HuH-7 (cell line): Measurements from ENCODE around the gene ZNF518A.

Experiments used
- DNase-seq: peaks from one replicate; pipeline ENCODE4 v3.0.0; 2011; ENCODE audit warnings: low spot score

ZNF518A gene, protein sequence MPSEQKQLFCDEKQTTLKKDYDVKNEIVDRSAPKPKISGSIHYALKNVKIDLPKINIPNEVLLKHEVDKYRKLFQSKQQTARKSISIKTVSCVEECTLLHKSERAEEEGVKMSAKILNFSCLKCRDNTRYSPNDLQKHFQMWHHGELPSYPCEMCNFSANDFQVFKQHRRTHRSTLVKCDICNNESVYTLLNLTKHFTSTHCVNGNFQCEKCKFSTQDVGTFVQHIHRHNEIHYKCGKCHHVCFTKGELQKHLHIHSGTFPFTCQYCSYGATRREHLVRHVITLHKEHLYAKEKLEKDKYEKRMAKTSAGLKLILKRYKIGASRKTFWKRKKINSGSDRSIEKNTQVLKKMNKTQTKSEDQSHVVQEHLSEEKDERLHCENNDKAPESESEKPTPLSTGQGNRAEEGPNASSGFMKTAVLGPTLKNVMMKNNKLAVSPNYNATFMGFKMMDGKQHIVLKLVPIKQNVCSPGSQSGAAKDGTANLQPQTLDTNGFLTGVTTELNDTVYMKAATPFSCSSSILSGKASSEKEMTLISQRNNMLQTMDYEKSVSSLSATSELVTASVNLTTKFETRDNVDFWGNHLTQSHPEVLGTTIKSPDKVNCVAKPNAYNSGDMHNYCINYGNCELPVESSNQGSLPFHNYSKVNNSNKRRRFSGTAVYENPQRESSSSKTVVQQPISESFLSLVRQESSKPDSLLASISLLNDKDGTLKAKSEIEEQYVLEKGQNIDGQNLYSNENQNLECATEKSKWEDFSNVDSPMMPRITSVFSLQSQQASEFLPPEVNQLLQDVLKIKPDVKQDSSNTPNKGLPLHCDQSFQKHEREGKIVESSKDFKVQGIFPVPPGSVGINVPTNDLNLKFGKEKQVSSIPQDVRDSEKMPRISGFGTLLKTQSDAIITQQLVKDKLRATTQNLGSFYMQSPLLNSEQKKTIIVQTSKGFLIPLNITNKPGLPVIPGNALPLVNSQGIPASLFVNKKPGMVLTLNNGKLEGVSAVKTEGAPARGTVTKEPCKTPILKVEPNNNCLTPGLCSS (N-terminal part only)

DNA sequence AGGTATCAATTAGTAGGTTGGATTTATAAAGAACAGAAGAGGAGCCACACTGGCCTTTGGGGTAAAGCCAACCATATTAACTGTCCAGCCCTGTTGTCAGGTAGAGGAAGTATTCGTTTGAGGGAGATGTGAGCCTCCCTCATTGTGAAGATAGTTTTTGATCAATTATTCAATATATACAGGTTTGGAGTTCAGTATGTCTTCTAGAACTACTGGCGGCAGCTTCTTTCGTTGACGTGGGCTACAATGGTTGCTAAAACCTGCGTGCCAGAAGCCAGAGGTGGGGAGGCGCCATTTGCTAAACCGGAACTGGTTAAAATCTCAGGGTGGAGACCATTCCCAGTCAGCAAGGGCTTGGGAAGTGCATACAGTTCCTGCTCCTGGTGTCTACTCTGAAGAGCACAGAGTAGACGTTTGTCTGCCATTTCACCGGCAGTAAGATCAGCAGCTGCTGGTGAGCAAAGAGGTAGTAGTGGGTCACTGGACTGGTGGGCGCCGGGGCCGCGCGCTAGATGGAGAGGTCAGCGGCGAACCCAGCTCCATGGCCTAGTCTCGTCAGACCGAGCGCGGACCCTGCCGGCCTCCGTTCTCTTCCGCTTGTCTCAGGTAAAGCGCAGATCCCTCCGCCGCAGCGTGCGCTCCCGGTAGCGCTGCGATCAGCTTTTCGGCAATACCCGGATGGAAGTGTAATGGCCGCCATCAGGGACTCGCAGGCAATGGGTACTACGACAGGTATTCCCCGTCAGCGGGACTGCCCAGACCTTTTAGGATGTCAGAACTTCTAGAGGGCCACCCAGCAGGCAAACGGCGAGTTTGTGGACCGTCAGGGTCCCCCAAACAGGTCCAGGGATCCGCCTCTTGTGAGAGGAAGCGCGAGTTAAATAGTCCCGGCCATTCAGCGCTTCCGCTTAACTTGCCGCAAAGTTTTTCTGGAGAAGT, at the start of gene ZNF518A:
ZNF518A (plus strand) TSS at position 911 of the 939 bp plus-strand sequence. CDS start 26,026 bp downstream, outside the sequence.
- peak; percentile 69 for DNase-seq

DNA sequence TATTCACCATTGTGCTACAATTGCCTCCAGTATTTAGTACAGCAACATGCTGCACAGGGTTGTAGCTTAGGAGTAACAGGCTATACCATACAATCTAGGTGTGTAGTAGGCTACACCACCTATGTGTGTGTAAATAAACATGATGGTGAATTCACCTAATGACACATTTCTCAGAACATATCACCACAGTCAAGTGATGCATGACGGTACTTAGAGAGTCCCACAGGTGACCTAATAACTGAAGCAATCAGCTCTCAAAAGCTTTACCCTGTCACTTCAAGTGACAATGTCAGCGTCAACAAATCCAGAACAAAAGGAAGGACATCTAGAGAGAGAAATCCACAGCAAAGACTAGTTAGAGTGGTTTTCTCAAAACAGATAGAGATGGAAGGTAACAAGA, 47.9 kb upstream of the ZNF518A start:
- no peak for DNase-seq

DNA sequence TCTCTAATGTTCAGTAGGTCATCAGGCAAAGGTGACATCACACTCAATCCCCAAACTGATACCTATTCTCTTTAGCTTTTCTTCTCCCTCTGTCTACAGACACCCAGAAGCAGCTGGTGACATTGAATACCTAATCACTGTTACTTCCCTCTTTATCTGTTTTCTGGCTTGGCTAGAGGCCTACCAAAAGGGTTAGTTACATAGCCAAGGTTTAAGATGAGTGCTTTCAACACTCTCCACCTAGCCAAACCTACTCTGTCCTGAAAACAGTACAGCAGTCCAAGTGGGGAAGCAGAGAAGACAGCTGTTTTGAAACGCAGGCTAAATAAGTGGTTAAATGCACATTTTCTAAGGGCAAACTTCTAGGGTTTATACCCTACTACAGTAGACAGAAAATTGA, 47.3 kb upstream of the ZNF518A start:
- DNase-seq, result no peak

DNA sequence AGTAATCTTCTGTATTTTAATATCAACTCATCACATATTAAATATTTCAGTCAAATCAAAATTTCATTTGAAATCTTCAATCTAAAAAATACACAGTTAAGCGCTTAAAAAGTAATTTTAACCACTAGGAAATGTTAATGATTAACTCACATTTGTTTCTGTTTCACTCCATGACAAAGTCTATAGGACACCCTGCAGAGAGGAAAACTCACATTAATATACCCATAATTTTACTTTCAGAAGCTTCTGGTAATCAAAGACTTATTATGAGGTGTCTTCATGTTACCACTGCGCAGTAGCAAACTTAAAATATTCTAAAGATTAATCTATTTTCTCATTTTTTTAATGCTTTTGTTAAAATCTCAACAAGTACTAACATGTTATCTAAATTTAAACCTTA, 41.0 kb upstream of the ZNF518A start:
- peak; percentile 20 for DNase-seq

DNA sequence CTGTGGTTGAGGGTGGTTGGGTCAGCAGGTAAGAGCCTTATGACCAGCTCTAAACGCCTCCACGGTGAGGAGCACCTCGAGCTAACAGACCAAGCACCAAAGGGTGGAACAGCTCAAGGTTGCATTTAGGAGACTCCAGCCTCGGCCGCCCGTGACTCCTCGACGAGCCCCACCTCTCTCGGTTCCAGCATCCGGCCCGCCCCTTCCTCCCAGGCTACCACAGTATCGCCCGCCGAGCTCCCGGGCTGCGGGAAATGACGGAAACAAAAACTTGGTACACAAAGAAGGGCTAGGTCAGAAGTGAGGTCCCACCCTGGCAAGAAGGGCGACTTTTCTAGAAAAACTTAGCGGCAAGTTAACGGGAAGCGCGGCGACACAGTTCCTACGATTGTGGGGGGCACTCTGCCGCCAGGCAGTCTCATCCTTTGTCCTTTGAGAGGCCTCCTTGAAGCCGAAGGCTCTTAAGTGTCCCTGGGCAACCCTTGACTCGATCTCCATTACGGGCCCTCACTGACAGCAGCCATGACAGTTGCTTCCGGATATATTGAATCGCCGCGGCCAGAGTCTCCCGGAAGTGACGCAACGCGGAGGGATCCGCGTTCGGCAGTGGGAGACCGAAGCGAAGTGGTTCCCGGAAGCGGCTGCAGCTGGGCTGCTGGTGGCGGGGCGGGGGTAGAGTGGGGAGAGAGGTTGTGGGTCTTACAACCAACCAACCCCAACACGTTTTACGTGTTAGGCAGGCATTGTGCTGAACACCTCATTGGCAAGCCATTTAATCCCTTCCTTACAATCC, 40.2 kb upstream of the ZNF518A start:
- peak; percentile 80 for DNase-seq

DNA sequence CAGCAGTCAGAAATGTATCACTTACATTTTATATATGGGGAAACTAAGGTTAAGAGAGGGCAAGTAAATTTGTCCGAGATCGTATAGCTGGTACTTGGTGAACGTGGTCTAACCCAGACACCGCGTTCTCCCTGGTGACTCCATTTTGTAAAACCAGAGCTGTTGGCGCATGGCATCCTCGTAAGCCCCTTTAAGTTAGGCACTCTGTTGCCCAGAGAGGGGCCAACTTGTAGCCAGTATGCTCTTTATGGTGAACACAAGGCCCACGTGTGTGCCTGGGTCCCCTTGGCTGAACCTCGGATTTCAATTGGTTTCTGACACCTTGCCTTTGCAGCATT, 39.7 kb upstream of the ZNF518A start:
- no peak for DNase-seq

DNA sequence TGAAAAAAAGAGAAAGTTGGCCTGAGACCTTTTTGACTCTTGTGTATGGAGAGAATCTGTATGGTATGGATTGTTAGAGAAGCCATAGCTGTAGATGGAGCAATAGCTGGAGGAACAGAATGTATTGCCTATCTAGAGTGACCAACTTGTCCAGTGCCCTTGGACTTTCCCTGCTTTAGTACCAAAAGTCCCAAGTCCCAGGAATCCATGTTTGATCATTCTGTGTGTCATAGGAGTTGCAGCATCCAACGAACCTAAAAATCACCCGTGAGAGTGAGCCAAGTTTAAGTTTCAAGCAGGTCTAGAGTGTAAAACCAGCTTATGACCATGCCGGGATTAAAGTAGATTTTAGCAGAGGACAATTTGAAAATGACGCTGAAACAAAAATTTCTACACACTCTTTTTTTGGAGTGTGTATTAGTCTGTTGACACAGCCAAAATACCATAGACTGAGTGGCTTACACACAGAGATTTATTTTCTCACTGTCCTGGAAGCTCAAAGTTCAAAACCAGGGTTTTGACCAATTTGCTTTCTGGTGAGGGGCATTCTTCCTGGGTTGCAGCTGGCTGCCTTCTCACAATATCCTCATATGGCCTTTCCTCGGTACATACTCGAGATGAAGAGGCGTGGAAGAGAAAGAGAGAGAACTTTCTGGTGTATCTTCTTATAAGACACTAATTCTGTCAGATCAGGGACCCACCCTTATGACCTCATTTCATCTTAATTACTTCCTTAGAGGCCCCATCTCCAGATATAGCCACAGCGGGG, 36.9 kb upstream of the ZNF518A start:
- DNase-seq, result no peak

DNA sequence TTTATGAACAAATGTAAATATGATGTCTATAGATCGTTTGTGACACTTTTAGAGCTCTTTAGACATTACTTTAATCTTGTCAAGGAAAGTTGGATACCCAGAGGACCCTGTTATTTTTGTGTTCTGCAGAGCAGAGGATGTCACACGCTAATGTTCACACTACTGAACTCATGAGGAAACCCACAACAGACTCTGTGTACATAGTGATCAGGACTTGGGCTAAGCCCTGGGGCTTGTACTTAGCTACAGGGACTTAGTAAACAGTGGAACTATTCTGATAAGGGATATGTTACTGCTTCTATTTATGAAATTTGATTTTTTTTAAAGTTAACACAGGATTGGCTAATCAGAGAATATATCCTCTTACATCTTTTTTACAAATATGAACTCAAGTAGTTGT, 36.1 kb upstream of the ZNF518A start:
- peak; percentile 18 for DNase-seq

DNA sequence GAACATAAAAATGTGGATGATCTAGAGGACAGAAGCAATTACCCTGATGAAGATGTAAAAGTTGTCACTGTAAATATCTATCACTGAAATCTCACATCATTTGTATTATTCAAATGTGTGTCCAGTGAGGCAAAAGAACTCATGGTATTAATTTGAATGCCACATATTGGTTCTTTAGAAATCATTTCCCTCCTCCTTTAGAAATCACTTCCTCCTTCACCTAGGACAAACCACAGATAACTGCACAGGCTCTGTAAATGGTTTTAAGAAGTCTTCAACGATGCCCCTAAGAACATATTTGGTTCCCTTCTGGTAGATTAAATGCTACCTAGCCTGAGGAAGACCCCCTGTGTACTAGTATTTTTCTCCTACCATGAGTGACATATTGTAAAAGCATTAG, 33.1 kb upstream of the ZNF518A start:
- no peak for DNase-seq

DNA sequence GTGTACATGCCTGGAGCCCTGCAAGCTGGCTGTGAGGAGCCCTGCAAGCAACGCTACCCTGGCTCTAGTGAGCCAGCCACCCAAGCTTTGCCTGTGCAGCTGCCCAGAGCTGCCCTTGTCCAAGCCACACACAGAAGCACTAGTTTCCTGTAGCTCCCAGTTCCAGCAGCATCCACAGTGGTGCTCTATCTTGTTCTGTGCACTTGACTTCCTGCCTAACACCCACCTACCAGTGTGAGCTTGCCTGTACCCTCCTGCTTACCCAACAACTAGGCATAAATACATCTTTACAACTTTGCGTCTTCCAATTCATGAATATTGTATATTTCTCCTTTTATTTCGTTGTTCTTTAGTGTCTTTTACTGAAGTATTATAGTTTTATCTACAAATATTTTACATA, 32.2 kb upstream of the ZNF518A start:
- no peak for DNase-seq

DNA sequence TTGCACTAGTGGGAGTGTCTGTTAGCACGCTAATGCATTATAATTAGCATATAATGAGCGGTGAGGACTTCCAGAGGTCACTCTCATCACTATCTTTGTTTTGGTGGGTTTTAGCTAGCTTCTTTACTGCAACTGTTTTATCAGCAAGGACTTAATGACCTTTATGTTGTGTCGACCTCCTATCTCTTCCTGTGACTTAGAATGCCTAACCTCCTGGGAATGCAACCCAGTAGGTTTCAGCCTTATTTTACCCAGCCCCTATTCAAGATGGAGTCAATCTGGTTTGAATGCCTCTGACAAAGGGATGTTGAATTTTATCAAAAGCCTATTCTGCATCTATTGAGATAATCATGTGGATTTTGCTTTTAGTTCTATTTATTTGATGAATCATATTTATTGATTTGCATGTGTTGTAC, 22.5 kb upstream of the ZNF518A start:
- no peak for DNase-seq

DNA sequence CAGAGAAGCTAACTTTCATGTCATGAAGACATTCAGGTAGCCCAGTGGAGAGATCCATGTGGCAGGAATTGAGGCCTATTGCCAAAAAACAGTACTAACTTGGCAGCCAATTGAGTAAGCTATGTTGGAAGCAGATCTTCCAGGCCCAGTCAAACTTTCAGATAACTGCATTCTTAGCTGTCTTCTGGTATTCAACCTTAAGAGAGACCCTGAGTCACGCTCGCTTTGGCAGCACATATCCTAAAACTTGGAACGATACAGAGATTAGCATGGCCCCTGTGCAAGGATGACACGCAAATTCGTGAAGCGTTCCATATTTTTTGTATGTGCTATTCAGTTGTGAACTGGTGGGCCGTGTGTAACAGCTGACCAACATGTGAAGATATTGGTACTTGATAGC, 17.6 kb upstream of the ZNF518A start:
- DNase-seq, result no peak

DNA sequence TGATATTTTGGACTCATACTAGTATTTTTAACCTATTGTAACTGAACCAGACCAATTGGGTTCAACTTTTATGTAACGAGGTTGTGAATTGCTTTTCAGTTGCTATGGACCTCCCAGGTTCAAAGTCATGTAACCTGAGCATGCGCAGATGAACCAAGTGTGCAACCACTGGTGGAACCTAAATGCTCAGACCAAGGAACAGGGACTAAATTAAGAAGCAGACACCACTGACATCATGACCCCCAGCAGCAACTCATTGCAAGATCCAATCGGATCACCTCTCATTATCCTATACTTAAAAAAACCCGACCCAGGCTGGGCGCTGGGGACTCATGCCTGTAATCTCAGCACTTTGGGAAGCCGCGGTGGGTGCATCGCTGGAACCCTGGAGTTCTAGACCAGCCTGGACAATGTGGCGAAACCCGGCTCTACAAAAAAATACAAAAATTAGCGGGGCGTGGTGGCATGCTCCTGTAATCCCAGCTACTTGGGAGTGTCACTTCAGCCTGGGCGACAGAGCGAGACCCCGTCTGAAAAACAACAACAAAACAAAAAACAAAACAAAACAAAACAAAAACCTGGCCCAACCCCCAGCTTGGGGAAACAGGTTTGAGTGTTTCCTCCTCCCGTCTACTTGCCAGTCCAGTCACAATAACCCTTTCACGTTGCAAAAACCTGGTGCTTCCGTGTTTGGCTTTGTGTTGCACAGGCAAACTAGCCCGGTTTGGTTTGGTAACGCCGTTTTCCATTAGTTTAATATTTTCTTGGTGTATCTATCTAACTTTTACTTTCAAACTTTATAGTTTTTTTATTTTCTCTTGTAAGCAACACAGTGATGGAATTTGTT, 11.3 kb upstream of the ZNF518A start:
- peak; percentile 65 for DNase-seq

DNA sequence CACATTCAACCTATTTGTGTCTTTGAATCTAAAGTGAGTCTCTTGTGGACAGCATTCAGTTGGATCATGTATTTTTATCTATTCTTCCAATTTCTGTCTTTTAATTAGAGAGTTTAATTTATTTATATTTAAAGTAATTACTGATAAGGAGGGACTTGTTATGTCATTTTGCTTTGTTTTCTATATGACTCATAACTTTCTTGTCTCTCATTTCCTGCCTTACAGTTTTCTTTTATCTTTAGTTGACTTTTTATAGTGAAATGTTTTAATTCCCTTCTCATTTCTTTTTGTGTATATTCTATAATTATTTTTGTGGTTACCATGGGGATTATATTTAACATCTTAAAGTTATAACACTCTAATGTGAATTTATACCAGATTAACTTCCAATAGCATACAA, 7.3 kb upstream of the ZNF518A start:
- no peak for DNase-seq

DNA sequence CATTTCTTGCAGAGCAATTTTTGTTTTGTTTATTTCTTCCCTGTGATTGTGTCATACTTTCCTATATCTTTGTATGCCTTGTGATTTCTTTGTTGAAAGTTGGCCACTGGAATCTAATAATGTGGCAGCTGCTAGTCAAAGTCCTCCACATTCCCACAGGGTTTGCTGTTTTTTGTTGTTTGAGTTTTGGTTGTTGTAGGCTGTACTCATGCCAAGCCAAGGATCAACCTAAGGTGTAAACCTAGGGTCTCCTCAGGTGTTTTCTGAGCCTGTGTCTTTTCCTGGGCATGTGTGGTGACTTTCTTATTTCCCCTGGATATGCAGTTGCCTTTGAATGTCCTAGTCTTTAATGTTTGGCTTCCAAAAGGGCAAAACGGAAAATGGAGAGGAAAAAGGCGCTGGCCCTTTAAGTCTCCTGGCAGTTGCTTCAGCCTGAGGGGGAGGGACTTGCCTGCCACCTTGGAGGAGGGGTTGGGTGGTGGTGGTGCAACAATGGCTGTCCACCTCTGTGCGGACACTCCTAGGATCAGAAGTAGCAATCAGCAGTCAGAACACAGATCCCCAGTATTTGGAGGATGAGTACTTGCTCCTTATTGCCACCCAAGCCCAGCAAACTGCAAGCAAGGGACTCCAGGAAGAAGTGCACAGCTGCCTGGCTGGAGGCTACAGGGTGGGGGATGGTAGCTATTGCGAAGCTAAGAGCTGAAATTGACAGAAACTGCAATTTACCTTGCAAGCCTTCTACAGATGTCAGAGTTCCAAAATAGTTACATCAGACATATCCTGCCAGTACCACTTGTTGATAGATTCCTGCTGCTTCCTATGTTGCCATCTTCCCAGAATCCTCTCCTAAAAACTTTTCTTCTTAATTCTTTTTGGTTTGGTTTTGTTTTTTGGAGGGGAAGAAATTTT, 5.6 kb upstream of the ZNF518A start:
- DNase-seq, result peak; percentile 61

DNA sequence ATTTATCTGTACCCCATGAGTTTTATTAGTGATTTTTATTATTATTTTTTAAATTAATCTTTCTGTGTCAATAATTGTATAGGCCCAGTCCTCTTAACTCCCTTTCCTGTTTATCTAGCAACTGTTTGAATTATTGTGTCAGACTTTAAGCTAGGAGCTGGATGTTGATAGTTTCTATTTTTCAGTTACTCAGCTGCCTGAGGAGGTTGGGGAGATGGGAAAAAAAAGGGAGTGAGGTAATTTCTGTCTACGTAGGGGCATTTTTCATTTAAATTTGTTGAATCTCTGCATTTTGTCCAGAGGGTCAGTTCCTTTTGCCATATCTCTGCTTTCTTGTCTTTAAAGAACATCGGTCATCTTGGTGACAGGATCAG, 5.0 kb upstream of the ZNF518A start:
- DNase-seq, result no peak

DNA sequence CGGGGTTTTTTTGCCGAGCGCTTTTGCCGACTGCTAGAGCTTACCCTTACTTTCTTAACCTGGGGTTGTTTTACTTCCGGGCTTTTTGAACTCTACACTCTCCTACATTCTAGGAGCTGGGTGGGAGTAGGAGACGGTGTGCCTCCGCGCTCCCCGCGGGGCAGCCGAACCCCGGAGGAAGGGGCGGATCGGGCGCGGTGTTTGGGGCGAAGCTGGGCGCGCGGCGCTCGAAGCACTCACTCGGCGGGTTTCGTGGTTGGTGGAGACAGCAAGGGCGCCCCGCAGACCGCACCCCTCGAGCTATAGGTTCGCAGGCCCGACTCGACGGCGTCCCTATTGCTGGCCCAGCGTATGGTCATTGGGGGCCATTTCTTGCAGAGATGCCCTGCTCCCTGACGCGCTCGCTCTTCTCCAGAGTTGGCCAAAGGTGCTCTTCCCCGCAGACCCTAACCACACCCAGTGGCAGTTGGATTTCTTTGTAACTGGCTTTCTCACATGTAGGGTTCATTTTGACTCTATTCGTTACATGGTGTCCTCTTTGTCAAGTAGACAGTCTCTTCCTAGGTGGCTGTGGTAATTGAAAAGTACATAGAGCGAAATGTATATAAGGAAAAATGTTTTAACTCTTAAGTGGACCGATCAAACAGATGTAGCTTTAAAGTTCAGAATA, 364 bp downstream of the ZNF518A start:
- peak; percentile 53 for DNase-seq

DNA sequence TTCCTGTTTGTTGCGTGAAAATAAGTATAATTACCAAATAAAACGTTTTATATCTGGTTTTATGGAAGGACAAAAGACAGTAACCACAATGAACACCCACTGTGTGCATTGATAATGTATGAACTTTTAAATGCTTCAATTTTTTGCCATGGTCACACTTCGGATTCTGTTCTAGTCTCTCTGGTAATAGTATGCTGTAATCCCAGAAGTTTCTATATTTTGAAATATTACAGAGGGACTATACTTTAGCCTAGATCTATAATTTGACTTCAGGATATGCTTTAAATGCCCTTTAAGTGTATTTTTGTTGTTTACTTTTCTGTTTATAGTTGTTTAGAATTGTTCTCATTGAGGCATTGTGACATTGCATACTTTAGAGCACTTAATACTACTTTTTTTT, 1.5 kb downstream of the ZNF518A start:
- DNase-seq, result no peak
